GM18519 (cell line): ENCODE data around the gene HOGA1.

ENCODE experiments used
- ATAC-seq: cut with Tn5 transposase; IDR thresholded peaks from one replicate; pipeline ENCODE4 v1.9.1; 2021; ENCODE audit warnings: mild to moderate bottlenecking, moderate library complexity; ENCODE audit not compliant: unreplicated experiment, low FRiP score

The HOGA1 gene

DNA sequence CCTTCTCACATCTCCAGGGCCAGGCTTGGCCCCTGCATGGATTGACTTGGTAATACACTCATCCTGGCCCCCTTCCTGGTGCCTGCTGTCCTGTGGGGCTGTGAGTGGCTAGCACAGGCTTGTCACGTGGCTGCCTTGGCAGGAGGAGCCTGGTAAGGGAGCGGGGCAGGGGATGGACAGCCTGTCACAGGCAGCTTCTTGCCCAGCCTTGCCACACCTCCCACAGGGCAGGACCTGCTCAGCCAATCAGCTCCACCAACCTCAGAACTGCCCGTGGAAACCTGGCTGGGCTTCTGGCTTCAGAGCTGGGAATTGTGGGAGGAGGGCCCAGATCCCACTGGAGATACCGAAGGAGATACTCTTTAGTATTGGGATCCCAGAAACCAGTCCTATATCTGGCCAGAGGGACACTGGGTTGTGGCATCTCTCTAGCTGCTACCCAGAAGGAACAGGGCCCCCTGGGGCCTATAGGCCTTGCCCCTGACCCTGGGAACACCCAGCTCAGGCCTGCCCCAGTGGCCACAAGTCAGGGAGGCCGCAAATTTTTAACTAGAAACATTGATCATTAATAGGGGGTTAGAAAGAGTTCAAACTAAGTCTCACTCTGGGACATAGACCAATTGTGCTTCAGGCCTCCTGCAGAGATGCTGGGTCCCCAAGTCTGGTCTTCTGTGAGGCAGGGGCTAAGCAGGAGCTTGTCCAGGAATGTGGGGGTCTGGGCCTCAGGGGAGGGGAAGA, at the start of gene HOGA1:
Gene HOGA1, plus strand, starts transcription at position 330 of the 738 bp plus-strand sequence. Its CDS starts 315 bp downstream, at position 645.
- no peak for ATAC-seq

DNA sequence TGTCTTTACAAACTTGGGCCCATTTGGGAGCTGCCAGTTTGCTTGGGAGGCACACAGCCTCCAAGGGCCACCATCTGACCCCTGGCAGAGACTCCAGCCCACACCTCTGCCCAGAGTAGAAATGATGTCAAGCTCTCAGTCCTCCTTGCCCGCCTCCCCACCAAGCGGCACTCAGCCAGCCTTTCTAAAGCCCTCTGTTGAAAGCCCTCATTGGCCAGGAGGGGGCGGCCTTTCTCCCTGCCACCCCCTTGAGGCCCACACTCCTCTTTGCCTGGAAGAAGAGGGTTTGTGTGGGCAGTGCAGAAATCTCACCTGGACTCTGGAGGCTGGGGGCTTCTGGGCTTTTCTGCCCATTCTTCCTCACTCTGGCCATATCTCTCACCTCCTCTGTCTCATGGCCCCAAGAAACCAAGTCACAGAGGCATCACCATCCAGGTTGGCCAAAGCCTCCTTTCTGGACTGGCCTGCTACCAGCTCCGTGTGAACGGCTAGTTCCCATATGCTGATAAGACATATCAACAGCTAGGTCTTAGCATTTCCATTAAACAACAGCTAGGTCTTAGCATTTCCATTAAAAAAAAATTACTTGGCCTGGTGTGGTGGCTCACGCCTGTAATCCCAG, 49.3 kb upstream of the HOGA1 start:
- ATAC-seq: no peak

DNA sequence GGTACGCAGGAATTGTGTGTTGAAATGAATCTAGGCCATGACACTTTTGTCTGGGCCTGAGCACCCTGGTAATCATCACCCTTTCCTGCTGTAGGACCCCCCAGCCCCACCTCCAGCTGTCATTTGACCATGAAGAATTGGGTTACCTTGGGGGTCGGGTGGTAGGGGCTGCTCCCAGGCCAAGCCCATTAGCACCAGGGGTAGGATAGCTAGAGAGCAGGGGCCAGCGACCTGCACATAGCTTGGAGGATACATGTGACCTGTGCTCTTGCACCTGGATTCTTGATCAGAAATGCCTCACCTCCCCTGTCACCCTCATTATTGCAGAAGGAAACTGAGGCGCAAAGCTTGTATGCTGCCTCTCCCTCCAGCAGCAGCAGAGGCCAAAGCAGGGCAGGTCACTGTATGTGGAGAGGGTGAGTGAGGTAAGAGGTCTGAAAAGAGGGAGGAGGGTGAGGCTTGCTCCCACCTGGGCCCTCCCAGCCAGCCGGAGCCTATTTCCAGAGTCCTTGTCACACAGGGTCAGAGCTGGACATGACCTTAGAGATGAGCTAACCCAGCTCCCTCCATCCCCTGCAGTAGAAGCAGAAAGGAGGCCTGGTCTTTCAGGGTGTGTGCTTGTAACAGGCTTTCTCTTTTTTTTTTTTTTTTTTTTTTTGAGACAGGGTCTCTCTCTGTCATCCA, 46.9 kb upstream of the HOGA1 start:
- no peak for ATAC-seq

DNA sequence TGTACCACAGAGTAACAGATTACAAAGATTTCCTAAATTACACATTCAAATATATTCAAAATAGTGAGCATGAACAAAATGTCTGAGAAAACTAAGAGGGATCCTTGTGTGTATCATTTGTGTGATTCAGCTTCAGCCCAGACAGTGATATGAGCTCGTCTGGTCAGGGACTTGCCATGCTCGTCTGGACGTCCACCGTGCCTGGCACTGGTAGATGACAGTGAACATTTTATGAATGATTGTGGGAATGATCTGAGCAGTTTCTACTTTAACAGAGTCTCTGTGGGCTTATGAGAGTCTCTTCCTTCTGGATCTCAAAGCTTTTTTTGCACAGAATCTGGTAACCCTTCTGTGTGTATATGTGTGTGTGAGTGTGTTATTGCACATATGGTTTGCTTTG, 45.8 kb upstream of the HOGA1 start:
- no peak for ATAC-seq

DNA sequence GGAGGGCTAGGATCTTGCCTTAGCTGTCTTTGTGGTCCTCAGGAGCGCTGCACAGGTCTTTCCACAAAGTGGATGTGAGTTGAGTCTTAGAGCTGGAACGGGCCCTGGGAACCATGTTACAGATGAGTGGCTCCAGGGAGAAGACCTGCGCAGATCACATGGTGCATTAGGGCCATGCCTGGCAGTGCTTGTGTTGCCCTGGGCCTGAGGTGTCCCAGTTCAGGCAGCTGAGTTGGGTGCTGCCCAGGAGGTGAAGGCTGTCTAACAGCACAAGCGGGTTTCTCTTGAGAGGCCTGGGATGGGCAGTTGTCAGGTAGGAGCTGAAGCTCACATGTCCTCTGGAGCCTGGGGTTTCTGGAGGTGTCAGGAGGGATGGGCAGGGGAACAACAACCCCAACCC, 45.4 kb upstream of the HOGA1 start:
- no peak for ATAC-seq

GRCh38 chr10:97539523-97540200, 44.5 kb upstream of the HOGA1 start:
- no peak for ATAC-seq

DNA sequence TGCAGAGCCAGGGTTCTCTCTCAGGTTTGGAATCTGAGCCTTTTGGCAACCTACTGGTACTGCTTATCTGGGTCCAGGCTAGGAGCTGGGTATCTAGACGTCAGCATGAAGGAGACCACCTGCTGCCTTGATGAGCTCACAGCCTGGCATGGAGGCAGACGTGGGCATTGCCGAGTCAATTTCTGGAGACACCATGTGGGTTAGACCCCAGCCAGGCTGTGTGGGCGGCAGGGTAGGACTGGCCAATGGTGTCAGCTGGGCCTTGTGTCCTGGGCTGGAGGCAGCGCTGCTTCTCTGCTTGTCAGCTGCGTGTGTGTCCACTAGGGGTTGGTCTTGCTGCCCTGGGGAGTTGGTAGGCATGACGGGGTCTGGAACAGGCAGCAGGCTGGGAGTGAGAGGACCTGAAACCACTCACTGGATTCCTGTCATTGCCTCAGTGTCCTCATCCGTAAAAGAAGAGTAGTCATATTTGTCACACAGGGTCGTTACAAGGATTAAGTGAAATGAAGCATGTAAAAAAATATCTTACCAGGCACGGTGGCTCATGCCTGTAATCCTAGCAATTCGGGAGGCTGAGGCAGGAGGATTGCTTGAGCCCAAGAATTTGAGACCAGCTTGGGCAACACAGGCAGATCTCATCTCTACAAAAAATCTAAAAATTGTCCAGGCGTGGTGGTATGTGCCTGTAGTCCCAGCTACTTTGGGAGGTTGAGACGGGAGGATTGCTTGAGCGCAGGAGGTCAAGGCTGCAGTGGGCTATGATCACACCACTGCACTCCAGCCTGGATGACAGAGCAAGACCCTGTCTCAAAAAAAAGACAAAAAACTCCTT, 43.3 kb upstream of the HOGA1 start:
- no peak for ATAC-seq

- ATAC-seq: no peak
Observed at GRCh38 chr10:97542169-97543024, 41.8 kb upstream of the HOGA1 start.

GRCh38 chr10:97543025-97543546, 41.1 kb upstream of the HOGA1 start:
- ATAC-seq: no peak

DNA sequence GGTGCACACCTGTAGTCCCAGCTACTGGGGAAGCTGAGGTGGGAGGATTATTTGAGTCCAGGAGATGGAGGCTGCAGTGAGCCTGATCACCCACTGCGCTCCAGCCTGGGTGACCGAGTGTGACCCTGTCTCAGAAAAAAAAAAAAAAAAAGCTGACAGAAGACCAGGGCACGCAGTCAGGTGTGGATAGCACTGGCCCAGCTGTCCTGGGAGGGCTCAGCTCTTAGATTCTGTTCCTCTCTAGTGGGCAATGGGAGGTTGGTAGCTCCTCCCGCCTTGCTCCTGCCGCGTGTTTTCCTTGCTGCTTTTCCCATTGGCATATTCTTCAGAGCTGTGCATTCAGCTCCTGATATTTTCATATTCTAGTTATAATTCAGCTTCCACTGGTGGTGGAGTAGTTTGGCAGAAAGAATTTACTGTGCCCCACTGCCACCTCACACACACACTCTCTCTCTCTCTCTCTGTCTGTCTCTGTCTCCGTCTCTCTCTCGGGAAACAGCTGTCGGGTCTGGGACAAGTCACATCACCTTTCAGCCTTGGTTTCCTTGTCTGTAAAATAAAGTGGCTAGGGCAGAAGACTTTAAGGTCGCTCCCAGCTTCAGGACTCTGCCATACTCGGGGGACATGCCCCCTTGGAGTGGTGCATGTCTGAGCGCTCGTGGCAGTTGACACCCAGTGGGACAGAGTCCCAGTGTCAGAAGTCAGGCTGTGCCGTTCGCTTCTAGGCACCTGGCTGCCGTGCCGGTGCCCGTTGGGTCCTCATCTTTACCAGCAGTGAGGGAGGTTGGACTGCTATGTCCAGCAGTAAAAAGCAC, 37.5 kb upstream of the HOGA1 start:
- no peak for ATAC-seq

- no peak for ATAC-seq
Observed at GRCh38 chr10:97547271-97547600, 37.0 kb upstream of the HOGA1 start.

- no peak for ATAC-seq
Observed at GRCh38 chr10:97547962-97548361, 36.2 kb upstream of the HOGA1 start.

- no peak for ATAC-seq
Observed at GRCh38 chr10:97548828-97549455, 35.2 kb upstream of the HOGA1 start.

DNA sequence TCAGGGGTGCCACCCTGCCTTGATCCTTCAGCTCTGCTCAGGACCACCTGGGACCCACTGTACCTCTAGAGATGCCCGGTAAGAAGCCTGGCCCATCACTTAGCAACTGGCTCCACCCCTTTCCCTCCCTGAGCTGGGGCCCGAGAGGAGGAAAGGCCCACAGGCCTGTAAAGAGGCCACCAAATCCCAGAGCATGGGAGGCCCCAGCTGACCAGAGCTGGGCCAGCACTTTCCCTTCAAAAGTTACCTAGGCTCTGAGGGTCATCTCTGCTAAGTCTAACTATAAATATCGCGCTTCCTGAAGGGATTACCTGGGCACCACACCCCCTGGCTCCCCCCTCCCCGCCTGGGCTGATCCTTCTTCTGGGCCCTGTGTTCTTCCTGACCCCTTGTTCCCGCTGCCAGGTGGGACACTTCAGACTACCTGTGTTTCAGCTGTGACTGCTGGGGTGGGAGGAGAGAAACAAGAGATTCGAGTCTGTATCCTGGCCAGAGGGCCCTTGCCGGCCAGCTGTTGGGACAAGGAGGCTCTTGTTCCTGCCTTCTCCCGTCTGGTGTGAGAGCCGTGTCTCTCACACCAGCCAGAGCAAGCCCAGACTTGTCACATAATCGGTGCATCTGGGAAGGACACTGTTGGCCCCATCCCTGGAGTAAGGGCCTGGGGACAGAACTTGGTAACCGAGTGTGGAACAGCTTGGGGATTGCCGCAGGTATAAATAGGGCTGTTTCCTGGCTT, 34.4 kb upstream of the HOGA1 start:
- no peak for ATAC-seq

DNA sequence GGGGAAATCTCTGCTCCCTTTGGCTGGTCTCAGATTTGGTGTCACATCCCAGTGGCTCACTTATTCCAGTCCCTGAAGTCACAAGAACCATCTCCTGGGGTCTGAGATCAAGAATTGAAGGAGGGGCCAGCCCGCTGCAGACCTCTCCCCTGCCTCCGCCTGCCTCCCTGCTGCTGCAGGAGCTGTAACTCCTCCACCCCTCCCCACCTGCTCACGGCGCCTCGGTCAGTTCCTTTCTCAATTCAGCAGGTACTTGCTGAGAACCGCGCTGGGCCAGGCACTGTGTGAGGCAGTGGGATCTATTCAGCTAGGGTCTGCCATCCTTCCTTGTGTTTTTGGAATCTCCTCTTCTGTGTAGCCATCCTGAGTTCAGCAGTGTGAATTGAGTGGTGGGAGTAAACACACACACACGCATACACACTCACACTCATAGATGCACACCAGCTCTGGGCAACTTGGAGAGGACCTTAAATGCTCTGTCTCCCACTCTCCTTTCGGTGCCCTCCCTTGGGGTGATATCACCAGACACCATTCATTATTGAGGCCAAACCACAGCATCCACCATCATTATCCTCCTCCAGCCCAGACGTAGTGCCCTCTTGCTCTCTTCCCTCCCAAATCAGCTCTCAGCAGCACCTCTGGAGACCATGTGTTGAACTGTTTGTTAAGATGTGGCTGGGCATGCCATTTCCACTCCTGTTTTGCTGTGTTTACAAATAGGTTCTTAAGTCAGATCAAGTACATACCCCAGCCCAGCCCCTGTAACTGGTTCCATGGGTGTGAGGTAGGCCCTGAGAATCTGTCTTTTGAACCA, 33.6 kb upstream of the HOGA1 start:
- ATAC-seq: no peak

DNA sequence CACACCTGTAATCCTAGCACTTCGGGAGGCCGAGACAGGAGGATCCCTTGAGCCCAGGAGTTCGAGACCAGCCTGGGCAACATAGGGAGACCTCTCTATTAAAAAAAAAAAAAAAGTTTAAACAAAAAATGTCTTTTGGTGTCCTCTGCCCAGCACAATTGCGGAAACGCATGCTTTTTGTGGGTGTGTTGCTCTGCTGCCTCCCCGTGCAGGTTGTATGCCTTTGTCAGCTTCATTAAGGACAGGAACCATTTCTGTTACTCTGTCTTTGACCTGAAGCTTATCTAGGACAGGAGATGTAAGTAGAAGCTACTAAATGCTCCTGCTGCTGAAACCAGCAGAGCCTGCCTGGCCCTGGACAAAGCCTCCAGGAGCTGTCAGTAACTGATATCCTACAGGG, 32.9 kb upstream of the HOGA1 start:
- ATAC-seq: no peak
